GM18511 (cell line): ENCODE data around the gene XIRP2.

Source experiments
- ATAC-seq: cut with Tn5 transposase; IDR thresholded peaks from one replicate; pipeline ENCODE4 v1.9.1; 2021; ENCODE audit warnings: mild to moderate bottlenecking, moderate library complexity; ENCODE audit not compliant: unreplicated experiment

Gene XIRP2

GRCh38 chr2:166888180-166888579, at the start of gene XIRP2:
Gene XIRP2, plus strand, starts transcription at chr2:166888480. Its CDS starts 15,003 bp downstream, at chr2:166903483.
- ATAC-seq: no peak

DNA sequence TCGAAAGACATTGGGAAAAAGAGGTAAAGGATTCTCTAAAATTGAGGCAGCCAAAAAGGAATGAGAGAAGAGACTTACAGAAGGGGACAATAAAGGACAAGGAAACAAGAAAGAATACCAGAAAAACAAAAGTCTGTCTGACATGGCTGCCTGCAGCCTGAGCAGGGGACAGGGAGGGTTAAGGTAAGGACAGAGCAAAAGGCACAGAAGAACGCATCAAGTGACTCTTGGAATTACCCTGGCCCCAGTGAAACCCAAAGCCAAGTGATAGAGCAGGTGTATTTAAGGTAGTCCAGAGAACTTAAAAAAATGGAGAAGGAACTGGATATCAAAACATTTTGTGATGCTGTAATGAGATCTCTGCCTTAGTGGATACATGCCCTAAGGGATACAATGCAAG, 47.1 kb upstream of the XIRP2 start:
- ATAC-seq: no peak

DNA sequence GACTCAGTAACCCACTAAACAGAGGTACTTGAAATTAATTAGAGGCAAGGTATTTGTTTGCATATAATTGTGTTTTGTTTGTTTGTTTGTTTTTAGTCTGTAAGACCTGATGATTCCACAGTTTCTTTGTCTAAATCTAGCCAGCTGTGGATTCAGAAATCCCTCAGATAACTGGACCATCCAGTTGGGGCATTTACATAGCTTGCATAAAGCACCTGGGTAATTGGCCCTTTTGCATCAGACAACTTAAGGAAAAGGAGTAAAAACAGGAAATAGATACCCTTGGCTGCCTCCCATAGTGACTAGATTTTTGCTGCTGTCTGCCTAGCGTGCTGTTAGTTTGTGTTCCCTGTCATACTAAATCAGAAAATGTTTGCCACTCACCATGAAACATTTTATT, 46.6 kb upstream of the XIRP2 start:
- ATAC-seq: no peak

DNA sequence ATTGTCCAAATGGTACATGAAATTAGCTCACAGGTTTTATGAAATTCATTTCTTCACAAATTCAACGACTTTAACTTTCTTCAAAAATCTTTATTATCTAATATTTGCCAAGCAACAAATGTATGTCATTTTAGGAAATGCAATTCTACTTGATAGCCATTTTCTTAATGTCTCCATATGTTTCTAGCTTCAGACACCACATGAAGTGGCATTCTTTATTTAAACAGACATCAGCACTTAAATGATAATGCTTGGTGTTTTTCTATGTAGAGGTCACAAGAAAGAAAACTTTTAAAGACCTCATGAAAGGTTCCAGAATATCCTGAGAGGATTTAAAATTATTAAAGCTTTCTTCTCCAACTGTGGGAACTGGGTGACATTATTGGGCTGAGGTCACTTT, 44.2 kb upstream of the XIRP2 start:
- no peak for ATAC-seq

GRCh38 chr2:166862468-166863132, 25.7 kb upstream of the XIRP2 start:
- no peak for ATAC-seq

DNA sequence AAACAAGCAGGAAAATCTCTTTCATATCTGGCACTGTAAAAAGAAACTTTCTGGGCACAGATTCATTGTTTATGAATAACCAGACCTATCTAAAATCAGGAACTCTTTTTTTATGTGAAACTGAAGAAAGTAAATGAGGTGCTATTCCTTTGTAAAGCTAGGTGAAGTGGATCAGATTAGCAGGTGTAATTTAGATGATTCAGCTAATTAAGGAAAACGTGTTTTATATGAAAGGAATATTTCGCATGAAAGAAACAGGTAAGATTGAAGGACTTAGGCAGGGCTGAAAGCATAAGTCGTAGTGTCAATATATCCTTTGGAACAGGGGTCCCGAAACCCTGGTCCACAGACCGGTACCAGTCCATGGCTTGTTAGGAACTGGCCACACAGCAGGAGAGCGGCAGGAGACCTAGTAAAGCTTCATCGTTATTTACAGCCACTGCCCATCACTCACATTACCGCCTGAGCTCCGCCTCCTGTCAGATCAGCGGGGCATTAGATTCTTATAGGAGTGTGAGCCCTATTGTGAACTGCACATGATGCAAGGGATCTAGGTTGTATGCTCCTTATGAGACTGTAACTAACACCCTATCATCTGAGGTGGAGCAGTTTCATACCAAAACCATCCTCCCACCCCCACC, 20.3 kb upstream of the XIRP2 start:
- ATAC-seq: no peak

DNA sequence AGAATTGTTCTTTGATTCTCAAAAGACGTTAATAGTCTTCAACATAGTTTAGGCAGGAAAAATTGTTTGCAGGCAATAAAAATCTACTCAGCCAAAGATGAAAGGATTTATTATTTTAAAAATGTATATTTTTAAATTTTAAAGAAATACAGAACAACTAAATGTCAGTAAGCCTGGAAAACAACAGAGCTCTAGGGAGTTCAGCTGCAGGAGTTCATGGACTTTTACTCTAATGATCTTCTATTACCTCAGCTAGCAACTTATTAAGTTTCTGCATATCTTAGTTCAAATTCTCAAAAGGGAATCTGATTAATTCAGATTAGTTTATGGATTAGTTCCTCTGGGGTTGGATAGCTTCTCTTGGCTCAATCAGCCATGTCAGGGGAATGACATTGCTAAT, 17.9 kb upstream of the XIRP2 start:
- no peak for ATAC-seq

GRCh38 chr2:166881177-166881576, 7.1 kb upstream of the XIRP2 start:
- no peak for ATAC-seq

- no peak for ATAC-seq
Observed at GRCh38 chr2:166882851-166883250, 5.4 kb upstream of the XIRP2 start.

GRCh38 chr2:166891727-166892126, 3.4 kb downstream of the XIRP2 start:
- ATAC-seq: no peak

GRCh38 chr2:166892397-166892796, 4.1 kb downstream of the XIRP2 start:
- no peak for ATAC-seq

DNA sequence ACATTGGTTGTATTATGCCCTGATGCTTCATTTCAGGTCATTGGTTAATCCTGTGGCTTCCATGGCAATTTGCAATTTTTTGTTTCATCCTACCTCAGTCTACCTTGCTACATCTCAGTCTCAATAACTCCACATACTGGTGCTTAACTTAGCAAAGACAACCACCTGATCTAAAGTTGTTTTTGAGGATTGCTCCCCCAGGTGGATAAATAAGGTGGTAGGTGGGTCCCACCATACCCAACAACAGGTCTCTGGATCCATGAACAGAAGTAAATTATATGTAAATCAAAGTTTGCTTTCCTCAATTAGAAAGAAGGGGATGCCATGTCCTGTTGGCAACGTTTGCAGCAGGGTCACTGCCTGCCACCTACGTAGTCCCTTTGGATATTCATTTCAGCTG, 7.0 kb downstream of the XIRP2 start:
- no peak for ATAC-seq

DNA sequence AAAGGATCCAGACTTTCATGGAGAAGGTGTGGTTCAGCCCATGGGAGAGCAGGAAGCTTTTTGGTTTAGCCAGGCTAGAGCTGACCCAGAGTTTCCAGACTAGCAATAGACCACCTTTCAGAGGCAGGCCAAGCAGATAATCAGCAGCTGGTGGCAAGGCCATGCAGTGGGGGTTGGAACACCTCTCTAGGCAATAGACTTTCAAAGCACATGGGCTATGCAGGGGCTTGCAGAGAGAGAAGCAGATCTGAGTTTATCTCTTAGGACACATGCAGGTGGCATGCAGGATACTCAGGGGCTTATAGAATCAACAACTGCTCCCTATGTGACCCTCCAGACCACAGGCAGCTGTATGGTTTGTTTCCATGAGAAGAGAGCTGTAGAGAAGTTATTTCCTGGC, 9.4 kb downstream of the XIRP2 start:
- no peak for ATAC-seq

GRCh38 chr2:166899676-166900075, 11.4 kb downstream of the XIRP2 start:
- no peak for ATAC-seq

GRCh38 chr2:166900700-166901099, 12.4 kb downstream of the XIRP2 start:
- no peak for ATAC-seq

GRCh38 chr2:166901336-166901735, 13.1 kb downstream of the XIRP2 start:
- ATAC-seq: no peak

DNA sequence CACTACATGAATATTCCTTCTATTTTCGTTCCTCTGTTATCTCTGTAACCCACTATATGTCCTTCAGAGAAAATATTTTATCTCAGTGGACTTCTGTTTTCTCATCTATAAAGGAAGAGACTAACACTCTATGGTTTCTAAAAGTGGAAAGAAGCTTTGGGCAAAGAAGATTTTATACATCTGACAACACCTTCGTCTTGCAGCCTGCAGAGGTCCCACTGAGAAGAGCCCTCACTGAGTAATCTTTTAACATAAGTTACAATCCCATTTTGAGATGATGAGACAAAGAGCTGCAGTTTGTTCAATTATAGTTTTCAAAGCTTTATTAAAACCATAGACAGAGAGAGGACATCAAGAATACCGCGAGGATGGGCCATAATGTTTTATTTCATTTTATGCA, 28.7 kb downstream of the XIRP2 start:
- ATAC-seq: no peak

DNA sequence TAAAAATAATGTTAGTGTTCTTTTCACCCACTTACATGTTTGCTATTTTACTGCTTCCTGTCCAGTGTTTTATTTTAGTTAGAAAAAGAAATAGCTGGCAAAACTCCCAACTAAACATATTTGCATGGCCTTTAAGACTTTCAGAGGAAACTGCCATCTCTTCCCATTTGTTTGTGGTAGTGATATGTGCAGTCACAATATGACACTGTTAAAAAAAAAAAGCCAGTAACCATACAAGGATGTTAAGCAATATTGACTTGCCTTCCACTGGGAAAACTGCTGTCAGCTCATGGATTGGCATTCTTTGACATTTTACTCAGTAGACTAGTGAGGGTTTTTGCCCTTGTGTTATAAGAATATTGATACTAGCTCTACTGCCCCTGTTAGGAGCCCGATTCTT, 29.1 kb downstream of the XIRP2 start:
- ATAC-seq: no peak

- ATAC-seq: no peak
Observed at GRCh38 chr2:166921261-166921896, 33.1 kb downstream of the XIRP2 start.

DNA sequence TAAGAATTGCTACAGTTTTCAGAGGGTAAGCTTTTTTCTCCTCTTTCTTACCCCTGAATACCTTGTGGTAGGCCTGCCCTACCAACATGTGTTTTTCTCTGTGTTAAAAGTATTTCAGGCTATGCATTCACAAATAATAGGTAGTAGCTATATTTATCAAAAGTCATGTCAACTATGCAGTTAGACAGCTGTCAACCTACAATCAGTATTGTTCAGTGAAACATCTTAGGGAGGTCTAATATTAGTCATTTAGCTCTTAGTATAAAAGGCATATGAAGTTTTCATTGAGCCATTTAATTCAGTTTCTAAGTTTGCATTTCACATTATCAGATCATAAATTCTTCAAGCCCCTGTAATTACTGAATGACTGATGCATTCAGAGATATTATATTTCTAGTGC, 36.7 kb downstream of the XIRP2 start:
- ATAC-seq: no peak

DNA sequence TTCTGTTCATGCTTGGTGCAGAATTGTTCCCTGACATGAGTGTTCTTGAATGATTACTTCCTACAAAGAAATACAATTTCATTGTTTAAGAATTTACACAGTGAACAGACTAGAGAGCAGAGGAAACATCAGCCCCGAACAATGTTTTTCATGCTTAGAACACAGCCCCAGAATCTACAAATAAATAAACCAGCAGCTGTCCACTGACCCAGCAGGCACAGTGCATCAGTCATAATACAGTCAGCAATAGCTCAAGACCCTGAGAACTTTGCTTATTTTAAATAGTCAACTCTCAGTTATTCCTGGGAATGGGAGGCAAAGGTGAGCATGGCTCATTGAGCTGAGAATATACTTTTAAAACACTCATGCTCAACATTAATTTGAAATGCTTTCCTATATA, 38.4 kb downstream of the XIRP2 start:
- no peak for ATAC-seq

DNA sequence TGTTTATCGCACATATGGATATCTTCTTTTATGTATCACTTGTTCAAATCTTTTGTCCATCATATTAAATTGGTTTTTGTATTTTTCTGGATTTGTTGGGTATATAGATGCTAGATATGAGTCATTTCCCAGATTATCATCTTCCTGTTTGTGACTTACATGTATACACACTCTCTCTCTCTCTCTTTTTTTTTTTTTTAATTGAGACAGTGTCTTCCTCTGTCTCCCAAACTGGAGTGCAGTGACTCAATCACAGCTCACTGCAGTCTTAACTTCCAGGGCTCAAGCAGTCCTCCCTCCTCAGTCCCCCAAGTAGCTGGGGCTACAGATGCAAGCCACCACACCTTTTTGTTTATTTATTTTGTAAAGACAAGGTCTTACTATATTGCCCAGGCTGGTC, 43.8 kb downstream of the XIRP2 start:
- ATAC-seq: no peak
